ENCODE results near the gene OLAH. TPM values are rescaled to one million over a fixed set of nuclear protein-coding genes. Genes with fewer than 3 reads are reported as not detected.
A peak's percentile ranks its signal among the peaks of the same experiment; 100 is the strongest.

The OLAH gene
- total RNA-seq, 1 experiment from 2014 or later: 0.48 TPM

- no peak overlapping the region for H3T11ph ChIP-seq (ENCODE audit: low read length)
- Mint-ChIP-seq H3K36me3 (ENCODE audit: insufficient read depth in 1 of 3, low read depth in 3 of 3) (peaks cover 3 to 19% (median 11%) of the 10 kb centered on the region in 3 experiments; a peak in 6 of 7 replicates), H3K4me1 (peaks cover 9 to 16% of the 10 kb centered on the region in 2 experiments), H3K27me3 (ENCODE audit: low read depth) (peaks cover 2% of the 10 kb centered on the region; the same call in 1 of the 2 replicates), H3K27ac (peak overlapping the region in 2 of 3 experiments; percentile 28 to 87; a peak in 6 of 7 replicates), H3K4me3 (peak overlapping the region; percentile 99 to 100), H3K9me3 (no peaks in the 10 kb centered on the region; a peak in 1 of 5 replicates)
- H2BK5ac ChIP-seq (ENCODE audit: insufficient read length, low read length): no peak overlapping the region
- WGBS (ENCODE audit: extremely low coverage, insufficient read length, low lambda C conversion rate): no CpG with 5 or more reads among the region's 11 CpGs
- no peak overlapping the region for H4K5ac ChIP-seq (ENCODE audit: insufficient read length, low read depth, low read length)
- peaks cover 6% of the 10 kb centered on the region for H3K79me1 ChIP-seq (ENCODE audit: insufficient read depth, low read depth, low read length, poor library complexity, severe bottlenecking)
- no peak overlapping the region for H2BK15ac ChIP-seq (ENCODE audit: low read depth, low read length)
- no peak for TF ChIP-seq CTCF (conservative IDR thresholded peaks at IDR 0.05)
- no peak overlapping the region for H4K91ac ChIP-seq (ENCODE audit: insufficient read length, low read depth, low read length)
- H3K14ac ChIP-seq (ENCODE audit: insufficient read depth, low read length): no peak overlapping the region
- H3K4me1 ChIP-seq (ENCODE audit: insufficient read depth, low read length): no peaks in the 10 kb centered on the region
- H2BK20ac ChIP-seq (ENCODE audit: low read depth, low read length, poor library complexity, severe bottlenecking): no peak overlapping the region
- peak overlapping the region; percentile 64 for H3K9ac ChIP-seq (ENCODE audit: extremely low read depth, insufficient read length, low read length)
- H2BK120ac ChIP-seq (ENCODE audit: low read depth, low read length, poor library complexity, severe bottlenecking): no peak overlapping the region
- no peak overlapping the region for H3K18ac ChIP-seq (ENCODE audit: insufficient read length, low read depth, low read length)
- H2AFZ ChIP-seq (ENCODE audit: low read length): no peak overlapping the region
- no peaks in the 10 kb centered on the region for H4K20me1 ChIP-seq (ENCODE audit: control insufficient read depth, insufficient read depth, insufficient read length)
- no peaks in the 10 kb centered on the region for H3K9me3 ChIP-seq (ENCODE audit: control insufficient read depth, low read depth, low read length)
- no peak for DNase-seq
- H3K56ac ChIP-seq (ENCODE audit: insufficient read length, low read depth, low read length): no peak overlapping the region
- no peak overlapping the region for H3K4ac ChIP-seq (ENCODE audit: low read depth, low read length)
- H3K23ac ChIP-seq (ENCODE audit: insufficient read length, low read depth, low read length): no peak overlapping the region
- H2BK12ac ChIP-seq (ENCODE audit: insufficient read length, low read depth, low read length): no peak overlapping the region
- H4K8ac ChIP-seq (replicated peaks; ENCODE audit: insufficient read length, low read depth, low read length): no peak overlapping the region
- peak overlapping the region; percentile 98 for H3K4me2 ChIP-seq (ENCODE audit: insufficient read depth, insufficient read length, low read length)
- no peak overlapping the region for H3K27ac ChIP-seq (ENCODE audit: insufficient read length, low read depth, low read length)
- peaks cover 14% of the 10 kb centered on the region for H3K23me2 ChIP-seq (ENCODE audit: insufficient read length, low read depth, low read length, poor library complexity, severe bottlenecking)
- peaks cover 12% of the 10 kb centered on the region; the same call in 1 of the 2 replicates for H3K79me2 ChIP-seq (ENCODE audit: insufficient read depth, low read length)
- no peaks in the 10 kb centered on the region; the same call in 1 of the 2 replicates for H3K27me3 ChIP-seq (ENCODE audit: insufficient read depth, low read length)
- H2AK5ac ChIP-seq (ENCODE audit: insufficient read length, low read length): no peak overlapping the region
Measured at GRCh38 chr10:15096661-15097010, 52.9 kb downstream of the OLAH start.
